SJCRH30 (cell line): ENCODE measurements around the gene USH2A. TPM values are rescaled to one million over a fixed set of nuclear protein-coding genes. Genes with fewer than 3 reads are reported as not detected.

Source experiments
- DNase-seq, 2 experiments: peaks; one replicate each; pipeline ENCODE4 v3.0.0-alpha.2; 2015 to 2020
- H3K27ac ChIP-seq: fragments of 250-450 bp; sonication (Bioruptor Pico); 2 replicates; pipeline ENCODE4 v1.5.1; 2020; ENCODE audit warnings: mild to moderate bottlenecking, moderate library complexity
- H3K27me3 ChIP-seq: fragments of 250-450 bp; sonication (Bioruptor Pico); 2 replicates; pipeline ENCODE4 v1.5.1; 2020; ENCODE audit warnings: mild to moderate bottlenecking, moderate library complexity
- H3K36me3 ChIP-seq: fragments of 250-450 bp; sonication (Bioruptor Pico); 2 replicates; pipeline ENCODE4 v1.5.1; 2020; ENCODE audit warnings: mild to moderate bottlenecking, moderate library complexity
- H3K4me1 ChIP-seq: fragments of 250-450 bp; sonication (Bioruptor Pico); 2 replicates; pipeline ENCODE4 v1.5.1; 2020; ENCODE audit warnings: mild to moderate bottlenecking, moderate library complexity
- H3K4me3 ChIP-seq: fragments of 250-450 bp; sonication (Bioruptor Pico); 2 replicates; pipeline ENCODE4 v1.5.1; 2020; ENCODE audit warnings: mild to moderate bottlenecking, moderate library complexity
- H3K9me3 ChIP-seq: fragments of 250-450 bp; sonication (Bioruptor Pico); replicated peaks from 2 replicates; pipeline ENCODE4 v1.5.1; 2020; ENCODE audit warnings: mild to moderate bottlenecking, moderate library complexity
- total RNA-seq: library from RNA; depleted of rRNA; stranded (reverse); fragments of >200 nt; shearing (Covaris generic); gene quantifications from 2 replicates; pipeline ENCODE4 v1.2.3, GENCODE V29; 2014

Gene USH2A
- total RNA-seq, 1 experiment from 2014 or later, result 0.02 TPM

DNA sequence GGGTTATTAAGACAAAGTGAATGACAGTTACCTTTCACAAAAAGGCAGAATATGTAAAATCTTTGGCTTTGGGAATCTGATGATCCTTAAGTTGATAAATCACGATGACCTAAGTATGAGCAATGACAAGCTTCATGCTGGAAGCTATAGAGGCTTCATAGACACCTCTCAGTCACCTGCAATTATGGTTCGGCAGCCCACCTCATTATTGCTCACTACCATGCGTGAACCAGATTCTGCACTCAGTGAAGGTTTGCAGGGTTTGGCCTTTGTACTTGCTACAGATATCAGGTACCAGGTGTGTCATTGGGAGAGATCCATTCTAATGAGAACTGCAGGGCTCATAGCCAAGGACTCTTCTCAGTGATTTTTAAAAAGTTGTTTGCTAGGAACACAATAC, 692.6 kb downstream of the USH2A start:
- Histone ChIP-seq H3K27ac (no peak overlapping the region), H3K36me3 (no peaks in the 10 kb centered on the region), H3K4me3 (no peak overlapping the region), H3K9me3 (no peaks in the 10 kb centered on the region), H3K4me1 (no peaks in the 10 kb centered on the region), H3K27me3 (peaks cover 7% of the 10 kb centered on the region; the same call in 1 of the 2 replicates)
- DNase-seq, result no peak

DNA sequence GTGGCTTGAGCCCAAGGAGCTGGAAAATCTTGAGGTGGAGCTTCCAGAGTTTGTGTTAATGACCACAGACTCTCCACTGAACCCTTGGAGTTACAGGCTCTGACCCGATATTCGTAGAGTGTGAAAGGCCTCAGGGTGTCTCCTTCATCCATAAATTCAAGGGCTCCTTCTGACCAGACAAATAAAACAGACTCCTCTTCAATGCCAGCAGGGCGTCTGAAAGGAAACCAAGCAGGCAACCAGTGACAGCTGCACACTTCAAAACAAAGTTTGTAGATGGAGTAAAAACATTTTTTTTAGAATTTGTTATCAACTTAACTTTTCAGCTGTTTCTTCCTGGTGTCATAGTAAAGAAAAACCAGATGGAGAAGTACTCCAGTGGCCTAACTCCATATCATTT, 695.1 kb downstream of the USH2A start:
- H3K4me3 ChIP-seq, result no peak overlapping the region
- peak in 1 of 2 experiments; percentile 11 for DNase-seq

GRCh38 chr1:215720126-215720525, 703.1 kb downstream of the USH2A start:
- DNase-seq, result no peak
- Histone ChIP-seq H3K27me3 (no peaks in the 10 kb centered on the region), H3K9me3 (no peaks in the 10 kb centered on the region), H3K4me1 (no peaks in the 10 kb centered on the region), H3K27ac (no peak overlapping the region), H3K36me3 (no peaks in the 10 kb centered on the region), H3K4me3 (no peak overlapping the region)

More for the DNA sequence above, 695.1 kb downstream of the USH2A start:
- Histone ChIP-seq H3K4me1 (no peaks in the 10 kb centered on the region), H3K27me3 (no peaks in the 10 kb centered on the region), H3K9me3 (no peaks in the 10 kb centered on the region), H3K27ac (no peak overlapping the region), H3K36me3 (no peaks in the 10 kb centered on the region)

- DNase-seq, result no peak
- Histone ChIP-seq H3K4me1 (no peaks in the 10 kb centered on the region), H3K4me3 (no peak overlapping the region), H3K27me3 (no peaks in the 10 kb centered on the region), H3K9me3 (no peaks in the 10 kb centered on the region), H3K27ac (no peak overlapping the region), H3K36me3 (no peaks in the 10 kb centered on the region)
Measured at GRCh38 chr1:215719552-215719951, 703.7 kb downstream of the USH2A start.

GRCh38 chr1:215718575-215719287, 704.5 kb downstream of the USH2A start:
- Histone ChIP-seq H3K27ac (no peak overlapping the region), H3K4me3 (no peak overlapping the region), H3K36me3 (no peaks in the 10 kb centered on the region), H3K4me1 (no peaks in the 10 kb centered on the region), H3K9me3 (no peaks in the 10 kb centered on the region), H3K27me3 (no peaks in the 10 kb centered on the region)
- peak in 1 of 2 experiments; percentile 9 for DNase-seq

DNA sequence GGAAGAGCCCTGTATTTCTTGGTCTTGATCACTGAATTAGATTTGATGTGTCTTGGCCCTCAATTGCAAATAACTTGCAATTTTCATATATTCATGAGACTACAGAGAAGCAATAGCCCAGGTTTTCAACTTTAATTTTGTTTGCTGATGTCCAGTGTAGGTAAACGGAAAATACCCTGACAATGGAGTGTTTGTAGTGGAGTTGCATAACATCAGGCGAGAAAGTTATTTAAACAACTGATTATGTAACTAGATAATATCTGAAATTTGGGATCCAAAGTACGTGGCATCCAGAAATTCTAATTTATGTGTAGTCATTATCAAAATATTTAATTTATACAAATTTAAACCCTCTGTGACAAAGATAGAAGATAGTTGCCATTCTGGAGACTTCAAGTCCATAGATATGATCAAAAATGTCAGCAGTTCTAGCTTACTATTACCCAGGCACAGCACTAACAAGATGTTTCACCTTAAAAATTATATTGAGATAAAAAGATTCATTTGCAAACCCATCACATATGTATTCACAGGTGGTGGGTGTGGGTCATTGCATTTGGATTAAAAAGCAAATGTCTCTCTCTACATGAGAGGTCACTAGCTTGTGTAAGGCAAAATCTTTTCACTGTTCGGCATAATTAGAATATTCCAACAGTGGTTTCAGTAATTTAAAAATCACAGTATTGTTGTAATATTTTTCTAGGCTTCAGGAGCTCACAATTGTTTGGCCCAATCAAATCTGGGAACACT, 705.4 kb downstream of the USH2A start:
- no peak for DNase-seq

DNA sequence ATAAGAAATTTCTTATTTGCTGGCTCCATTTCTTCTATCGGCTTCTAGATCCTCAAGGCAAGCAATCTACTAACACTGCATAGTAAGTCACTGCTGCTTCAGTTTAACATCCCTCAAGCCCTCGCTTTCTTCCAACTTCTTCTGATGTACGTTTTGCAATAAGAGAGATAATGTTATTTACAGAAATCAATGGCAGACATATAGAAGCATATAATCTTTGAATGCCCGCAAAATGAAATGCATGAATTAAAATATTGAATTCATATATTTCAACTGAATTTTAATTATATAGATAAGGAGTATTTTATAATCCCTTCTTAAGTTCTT, 712.4 kb downstream of the USH2A start:
- Histone ChIP-seq H3K4me1 (peaks cover 10% of the 10 kb centered on the region), H3K9me3 (no peaks in the 10 kb centered on the region), H3K27ac (no peak overlapping the region), H3K36me3 (no peaks in the 10 kb centered on the region), H3K4me3 (no peak overlapping the region), H3K27me3 (no peaks in the 10 kb centered on the region)
- DNase-seq, result no peak

More for the DNA sequence above, 705.4 kb downstream of the USH2A start:
- no peaks in the 10 kb centered on the region for H3K4me1 ChIP-seq
- no peaks in the 10 kb centered on the region for H3K27me3 ChIP-seq
- H3K27ac ChIP-seq, result no peak overlapping the region
- H3K36me3 ChIP-seq, result no peaks in the 10 kb centered on the region
- no peak overlapping the region for H3K4me3 ChIP-seq
- no peaks in the 10 kb centered on the region for H3K9me3 ChIP-seq

- Histone ChIP-seq H3K27ac (no peak overlapping the region), H3K9me3 (no peaks in the 10 kb centered on the region), H3K27me3 (no peaks in the 10 kb centered on the region), H3K4me3 (no peak overlapping the region), H3K4me1 (peaks cover 10% of the 10 kb centered on the region), H3K36me3 (no peaks in the 10 kb centered on the region)
- DNase-seq, result peak; percentile 61 to 84
Measured at GRCh38 chr1:215710036-215710898, 713.0 kb downstream of the USH2A start.

DNA sequence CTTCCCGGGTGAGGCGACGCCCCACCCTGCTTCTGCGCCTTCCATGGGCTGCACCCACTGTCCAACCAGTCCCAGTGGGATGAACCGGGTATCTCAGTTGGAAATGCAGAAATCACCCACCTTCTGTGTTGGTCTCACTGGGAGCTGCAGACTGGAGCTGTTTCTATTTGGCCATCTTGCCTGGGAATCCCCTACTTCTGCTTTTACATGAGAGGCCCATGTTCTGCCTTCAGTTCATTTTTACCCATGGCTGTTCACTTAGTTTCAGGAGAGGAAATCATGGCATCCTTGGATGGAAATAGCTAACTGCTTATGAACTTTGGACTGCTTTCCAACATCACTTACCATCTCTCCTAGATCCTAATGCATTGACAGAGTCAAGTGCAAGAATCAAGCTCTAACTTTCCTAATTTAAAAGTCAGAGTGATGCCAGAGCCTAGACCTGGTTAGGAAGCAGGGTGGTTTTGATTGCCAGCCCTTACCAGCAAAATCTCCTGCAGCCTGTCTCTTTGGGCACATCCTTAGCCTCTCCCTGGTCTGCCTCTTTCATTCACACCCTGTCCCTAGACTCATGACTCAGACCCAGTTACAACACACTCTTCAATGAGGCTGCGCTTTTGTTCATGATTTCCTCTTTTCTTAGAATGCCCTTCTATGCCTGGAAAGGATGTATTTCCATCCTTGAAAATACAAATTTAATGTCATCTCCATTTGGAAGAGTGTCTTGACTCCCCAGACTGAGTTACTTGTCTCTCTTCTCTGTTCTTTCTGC, 719.0 kb downstream of the USH2A start:
- H3K27me3 ChIP-seq, result no peaks in the 10 kb centered on the region
- H3K4me3 ChIP-seq, result no peak overlapping the region
- H3K36me3 ChIP-seq, result no peaks in the 10 kb centered on the region
- DNase-seq, result no peak
- no peaks in the 10 kb centered on the region for H3K9me3 ChIP-seq
- H3K4me1 ChIP-seq, result no peaks in the 10 kb centered on the region
- H3K27ac ChIP-seq, result no peak overlapping the region

DNA sequence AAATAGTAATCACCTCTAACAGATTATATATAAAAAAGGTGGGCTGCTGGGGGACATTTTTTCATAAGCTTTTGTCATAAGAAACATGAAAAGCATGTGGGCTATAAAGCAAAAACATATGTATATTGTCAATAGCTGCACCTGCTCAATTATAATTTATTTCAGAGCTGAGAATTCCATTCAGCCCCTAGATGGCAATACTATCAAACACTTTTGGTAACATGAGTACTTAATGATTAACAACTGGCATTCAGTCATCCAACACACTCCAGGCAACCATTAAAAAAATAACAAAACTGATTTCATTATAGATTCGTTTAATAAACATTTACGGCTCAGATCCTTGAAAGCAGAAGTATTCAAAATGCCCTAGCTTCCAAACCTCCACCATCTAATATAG, 741.0 kb downstream of the USH2A start:
- DNase-seq, result no peak
- Histone ChIP-seq H3K27me3 (no peaks in the 10 kb centered on the region), H3K27ac (no peak overlapping the region)

DNA sequence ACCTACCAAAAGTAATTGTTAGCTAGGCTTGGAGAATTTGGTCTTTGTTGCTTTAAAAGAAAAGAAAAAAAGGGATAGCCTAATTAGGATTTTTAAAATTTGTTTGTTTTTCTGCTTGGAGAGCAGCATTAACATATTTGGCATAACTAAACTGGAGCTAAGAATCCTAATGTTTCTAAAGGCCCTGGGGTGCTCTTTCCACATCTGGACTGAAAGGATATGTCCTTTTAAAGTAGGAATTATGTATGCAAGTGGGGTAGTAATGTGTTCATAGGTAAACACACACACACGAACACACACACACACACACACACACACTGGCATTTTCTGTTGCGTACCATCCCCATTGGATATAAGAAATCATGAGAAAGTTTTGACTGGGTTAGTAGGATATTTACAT, 742.2 kb downstream of the USH2A start:
- Histone ChIP-seq H3K9me3 (no peaks in the 10 kb centered on the region), H3K4me3 (no peak overlapping the region), H3K36me3 (no peaks in the 10 kb centered on the region), H3K27ac (no peak overlapping the region), H3K27me3 (no peaks in the 10 kb centered on the region), H3K4me1 (no peaks in the 10 kb centered on the region)
- no peak for DNase-seq

More for the DNA sequence above, 741.0 kb downstream of the USH2A start:
- H3K9me3 ChIP-seq, result no peaks in the 10 kb centered on the region
- no peaks in the 10 kb centered on the region for H3K36me3 ChIP-seq
- H3K4me1 ChIP-seq, result no peaks in the 10 kb centered on the region
- H3K4me3 ChIP-seq, result no peak overlapping the region

- Histone ChIP-seq H3K27ac (no peak overlapping the region), H3K9me3 (no peaks in the 10 kb centered on the region), H3K27me3 (no peaks in the 10 kb centered on the region), H3K36me3 (no peaks in the 10 kb centered on the region), H3K4me3 (no peak overlapping the region), H3K4me1 (no peaks in the 10 kb centered on the region)
- DNase-seq, result no peak
Measured at GRCh38 chr1:215679231-215679630, 744.0 kb downstream of the USH2A start.

DNA sequence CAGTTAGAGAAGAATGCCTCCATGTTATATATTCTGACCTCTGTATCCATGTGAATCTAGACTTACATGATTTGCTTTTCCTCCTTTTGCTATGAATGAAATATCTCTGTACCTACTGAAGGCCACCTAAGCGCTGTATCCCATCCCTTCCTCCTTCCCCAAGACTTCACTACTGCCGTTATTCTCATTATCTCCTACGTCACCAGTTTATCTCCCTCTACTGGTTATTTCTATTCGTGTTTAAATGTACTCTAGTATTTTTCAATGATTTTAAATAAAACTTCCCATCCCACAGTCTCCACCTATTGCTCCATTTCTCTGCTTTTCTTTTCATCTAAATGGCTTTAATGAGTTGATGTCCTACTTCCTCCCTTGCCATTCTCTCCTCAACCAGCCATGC, 746.1 kb downstream of the USH2A start:
- no peaks in the 10 kb centered on the region for H3K9me3 ChIP-seq
- H3K4me1 ChIP-seq, result no peaks in the 10 kb centered on the region
- no peak overlapping the region for H3K4me3 ChIP-seq
- H3K27me3 ChIP-seq, result no peaks in the 10 kb centered on the region
- no peak for DNase-seq
- no peaks in the 10 kb centered on the region for H3K36me3 ChIP-seq
- no peak overlapping the region for H3K27ac ChIP-seq

- no peaks in the 10 kb centered on the region for H3K9me3 ChIP-seq
- DNase-seq, result no peak
- H3K4me1 ChIP-seq, result peaks cover 5% of the 10 kb centered on the region; the same call in 1 of the 2 replicates
- H3K4me3 ChIP-seq, result no peak overlapping the region
- H3K27me3 ChIP-seq, result no peaks in the 10 kb centered on the region; the same call in 1 of the 2 replicates
- no peak overlapping the region for H3K27ac ChIP-seq
- H3K36me3 ChIP-seq, result no peaks in the 10 kb centered on the region
Measured at GRCh38 chr1:215673943-215674342, 749.3 kb downstream of the USH2A start.
